GM21367 (cell line): ENCODE data around the gene INSYN2B.
"Not testable (repeated sequence)": the region's sequence is repeated elsewhere in the genome, so short reads cannot be mapped to it uniquely, and the experiment has no call there.

Source experiments
- ATAC-seq: cut with Tn5 transposase; IDR thresholded peaks from one replicate; pipeline ENCODE4 v1.9.1; 2021; ENCODE audit not compliant: unreplicated experiment

The INSYN2B gene

DNA sequence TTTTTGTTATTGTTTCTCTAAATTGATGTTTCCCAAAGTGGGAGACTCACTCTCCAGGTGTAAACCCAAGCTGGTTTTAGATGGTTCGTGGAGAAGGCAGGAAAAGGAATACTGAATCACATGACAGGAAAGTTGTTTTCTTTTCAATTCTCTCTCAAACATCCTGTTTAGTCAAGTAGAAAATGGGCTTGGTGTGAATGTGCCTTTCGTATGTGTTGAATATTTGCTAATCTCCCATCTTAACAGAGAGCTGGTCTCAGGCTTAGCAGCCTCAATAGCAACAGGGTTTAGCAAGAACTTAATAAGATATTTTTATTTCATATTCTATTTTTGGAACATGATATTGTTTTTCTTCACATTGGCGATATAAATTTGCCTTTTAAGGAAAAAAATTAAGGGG is 119.7 kb downstream of the INSYN2B start:
- no peak for ATAC-seq

DNA sequence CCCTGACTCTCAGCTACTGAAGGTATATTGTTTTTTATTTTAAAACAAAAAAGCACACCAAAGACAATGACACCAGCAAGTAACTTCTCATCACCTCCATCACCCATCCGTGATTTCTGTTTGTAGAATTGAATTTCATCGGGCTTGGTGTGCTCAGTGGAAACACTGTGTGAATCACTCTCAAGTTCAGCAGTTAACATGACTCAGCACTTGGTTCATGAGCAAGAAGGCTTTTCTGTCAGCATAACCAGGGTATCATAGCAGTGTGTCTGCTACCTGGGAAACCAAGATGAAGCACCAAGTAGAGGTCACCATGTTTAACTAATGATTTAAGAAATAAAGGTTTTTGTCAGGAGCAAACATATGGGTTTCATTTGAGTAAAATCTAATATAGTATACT is 123.7 kb downstream of the INSYN2B start:
- no peak for ATAC-seq

DNA sequence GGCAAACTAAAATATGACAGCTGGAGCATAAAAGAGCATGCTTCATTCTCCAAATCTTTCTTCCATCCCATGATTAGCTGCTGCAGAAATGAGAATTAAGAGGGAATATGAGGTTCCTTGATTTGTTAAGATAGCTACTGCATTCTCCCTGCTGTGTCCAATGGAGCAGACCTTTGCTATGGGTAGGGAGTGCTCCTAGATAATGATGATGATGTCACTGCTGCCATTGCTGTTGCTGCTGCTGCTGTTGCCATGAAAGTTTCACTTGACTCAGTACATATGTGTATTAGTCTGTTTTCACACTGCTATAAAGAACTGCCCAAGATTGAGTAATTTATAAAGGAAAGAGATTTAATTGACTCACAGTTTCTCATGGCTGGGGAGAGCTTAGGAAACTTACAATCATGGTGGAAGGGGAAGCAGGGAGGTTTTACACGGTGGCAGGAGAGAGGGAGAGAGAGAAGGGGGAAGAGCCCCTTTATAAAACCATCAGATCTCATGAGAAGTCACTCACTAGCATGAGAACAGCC is 128.9 kb downstream of the INSYN2B start:
- no peak for ATAC-seq

DNA sequence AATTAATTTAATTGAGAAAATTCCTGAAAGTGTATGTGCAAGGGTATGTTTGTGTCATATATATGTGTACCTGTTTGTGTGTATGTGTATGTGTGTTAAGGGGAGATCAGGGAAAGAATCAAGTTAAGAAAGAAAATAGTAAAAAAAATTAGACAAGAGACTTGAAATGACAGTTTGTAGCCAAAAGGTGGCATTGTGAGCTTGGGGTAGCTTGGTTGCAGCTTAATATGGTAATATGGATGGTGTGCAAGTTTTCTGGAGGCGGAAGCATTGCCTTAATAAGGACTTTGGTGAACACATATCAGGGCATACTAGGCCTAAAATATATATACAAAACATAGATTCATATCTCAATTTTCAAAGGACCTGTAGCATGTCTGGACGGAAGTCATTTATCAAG is 129.9 kb downstream of the INSYN2B start:
- no peak for ATAC-seq

DNA sequence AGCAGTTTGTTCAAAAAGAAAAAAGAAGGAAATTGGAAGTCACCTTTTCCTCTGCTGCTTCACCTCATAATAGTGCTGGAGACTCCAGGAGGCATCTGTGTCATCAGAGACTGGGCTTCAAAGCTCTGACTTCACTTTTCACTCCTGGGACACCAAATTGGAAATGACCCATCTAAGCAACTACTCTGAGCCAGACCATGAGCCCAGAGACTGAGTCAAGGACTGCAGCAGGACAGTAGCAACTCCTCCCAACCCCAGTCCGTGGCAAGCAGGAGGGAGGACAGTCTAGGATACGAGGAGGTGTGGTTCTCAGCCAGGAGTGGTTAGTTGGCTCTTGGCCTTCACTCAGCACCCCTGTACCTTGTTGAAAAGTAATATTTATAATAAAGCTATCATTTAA is 131.5 kb downstream of the INSYN2B start:
- ATAC-seq: no peak

DNA sequence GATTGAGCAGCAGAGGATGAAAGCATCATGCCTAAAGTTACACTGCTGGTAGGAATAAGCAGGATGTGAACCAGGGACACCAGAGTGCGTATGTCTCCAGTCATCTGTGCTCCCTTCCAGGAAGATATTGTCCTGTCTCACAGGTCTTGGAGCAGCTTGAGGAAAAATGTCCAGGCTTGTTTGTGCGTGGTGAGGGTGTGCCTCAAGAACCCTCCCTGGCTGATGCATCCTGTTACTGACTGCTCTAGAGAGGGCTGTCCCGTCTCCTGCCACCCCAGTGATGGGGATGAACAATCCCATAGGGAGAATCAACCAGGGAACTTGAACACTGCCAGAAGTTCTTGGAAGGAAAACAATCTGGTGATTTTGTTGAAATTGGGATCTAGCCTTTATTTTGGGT is 132.0 kb downstream of the INSYN2B start:
- ATAC-seq: no peak

DNA sequence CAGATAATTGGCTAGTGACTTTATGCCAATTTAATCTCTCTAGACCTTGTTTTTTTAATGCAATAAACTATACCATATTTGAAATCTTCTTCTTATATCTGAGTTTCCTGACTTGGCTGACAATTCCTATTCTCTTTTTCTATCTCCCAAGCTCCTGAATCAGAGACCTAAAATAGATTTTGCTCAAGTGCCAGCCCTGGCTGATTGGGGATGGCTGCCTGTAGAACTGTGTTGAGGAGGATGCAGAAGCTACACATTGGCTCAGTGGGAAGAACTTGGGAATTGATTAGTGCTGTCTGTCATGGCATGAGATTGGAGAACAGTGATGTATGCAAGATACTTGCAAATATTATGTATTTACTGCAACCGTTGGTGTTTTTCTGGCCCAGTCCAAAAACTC is 132.8 kb downstream of the INSYN2B start:
- ATAC-seq: no peak

DNA sequence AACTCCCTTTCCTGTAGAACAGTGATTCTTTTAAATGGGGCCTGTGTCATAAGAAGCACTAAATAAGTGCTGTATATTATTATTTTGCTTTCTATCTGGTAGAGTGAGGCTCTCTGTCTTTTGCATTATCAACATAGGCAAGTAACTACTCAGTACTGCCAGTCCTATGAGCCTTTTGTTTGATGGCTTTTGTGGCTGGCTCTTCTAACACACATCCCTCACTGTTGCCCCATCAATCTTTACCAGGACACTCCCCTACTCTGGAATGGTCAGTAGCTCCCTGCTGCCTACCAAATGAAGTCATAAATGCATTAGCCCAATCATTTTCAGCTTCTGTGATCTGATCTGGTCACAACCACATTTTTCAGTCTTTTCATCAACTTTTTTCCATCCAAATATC is 137.6 kb downstream of the INSYN2B start:
- ATAC-seq: no peak

DNA sequence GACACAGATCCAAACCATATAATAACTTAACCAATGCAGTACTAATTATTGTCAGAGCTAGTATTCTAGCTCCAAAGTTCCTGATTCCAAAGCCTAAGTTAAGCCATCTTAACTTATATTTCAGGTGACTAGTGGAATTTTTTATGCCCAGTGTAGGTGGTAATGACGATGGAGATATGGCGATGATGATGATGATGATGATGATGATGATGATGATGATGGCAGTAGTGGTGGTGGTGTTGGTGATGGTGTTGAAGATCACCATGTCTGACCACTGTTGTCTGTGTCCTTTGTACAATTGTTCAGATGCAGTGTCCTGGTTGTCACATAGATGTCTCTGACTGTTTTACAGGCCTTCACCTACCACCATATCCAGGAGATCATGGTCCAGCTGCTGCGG is 139.9 kb downstream of the INSYN2B start:
- no peak for ATAC-seq

DNA sequence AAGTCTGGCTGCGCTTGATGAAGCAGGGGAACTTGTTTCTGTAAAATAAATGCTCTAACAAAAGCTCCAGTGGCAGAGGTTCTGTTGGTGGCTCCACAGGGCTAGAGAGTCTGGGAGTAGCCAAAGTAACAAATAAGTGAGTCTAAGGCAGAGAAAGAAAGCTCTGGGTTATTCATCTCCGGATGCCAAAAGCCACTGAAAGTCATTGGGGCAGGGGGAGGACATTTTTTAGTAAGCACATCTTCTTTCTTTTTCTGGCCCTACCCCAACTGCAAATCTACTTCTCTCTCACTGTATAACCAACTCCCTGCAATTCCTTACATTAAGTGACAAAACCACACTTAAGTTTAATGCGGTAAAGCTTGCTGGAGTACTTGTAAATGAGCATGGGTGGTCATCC is 141.6 kb downstream of the INSYN2B start:
- ATAC-seq: peak; percentile 83

DNA sequence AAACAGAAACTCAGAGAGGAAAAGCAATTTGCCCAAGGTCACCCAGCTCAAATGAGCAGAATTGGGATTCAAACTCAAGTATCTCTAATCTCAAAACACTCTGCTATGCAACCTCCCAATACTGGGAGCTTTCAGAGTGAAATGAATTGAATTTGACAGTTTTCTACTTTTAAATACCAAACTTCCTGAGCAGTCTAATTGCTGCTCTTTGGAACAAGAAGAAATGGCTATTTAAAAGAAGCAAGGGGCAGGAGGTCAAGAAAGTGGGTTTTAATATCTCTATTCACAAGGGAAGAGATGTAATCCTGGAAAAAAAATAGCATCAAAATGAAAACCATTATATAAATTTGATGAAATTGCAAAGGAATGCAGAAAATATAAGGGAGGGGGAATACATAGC is 142.6 kb downstream of the INSYN2B start:
- no peak for ATAC-seq

DNA sequence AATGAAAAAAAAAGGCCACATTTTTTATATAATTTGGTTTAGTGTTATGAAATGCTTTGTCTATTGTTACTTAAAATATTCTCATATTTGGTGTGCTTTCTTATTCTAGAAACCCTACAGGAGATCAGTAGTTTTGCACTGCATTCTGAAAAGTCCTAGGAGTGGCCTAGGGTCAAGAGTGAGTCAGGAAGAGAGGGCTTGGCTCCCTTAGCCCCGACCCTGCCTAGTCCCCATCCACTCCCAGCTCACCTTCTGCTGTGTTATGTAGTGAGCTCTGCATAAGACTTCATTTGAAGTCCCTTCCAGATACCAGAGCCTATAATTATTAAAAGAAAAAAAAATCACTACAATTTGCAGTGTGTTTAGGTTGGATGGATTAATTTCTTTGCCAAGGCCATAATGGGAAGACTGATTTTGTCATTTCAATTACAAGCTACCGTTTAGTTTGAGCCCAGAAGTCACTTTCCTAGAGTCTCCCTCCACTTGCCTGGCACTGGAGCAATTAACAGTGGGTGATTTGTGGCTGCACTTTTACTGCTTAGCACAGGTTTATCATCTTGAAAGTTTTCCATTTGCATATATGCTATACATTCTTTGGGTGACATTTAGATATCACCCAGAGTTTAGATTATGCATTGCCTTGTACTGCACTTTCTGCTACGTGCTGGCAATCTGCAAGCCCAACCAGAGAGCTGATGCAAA is 143.3 kb downstream of the INSYN2B start:
- ATAC-seq: no peak

DNA sequence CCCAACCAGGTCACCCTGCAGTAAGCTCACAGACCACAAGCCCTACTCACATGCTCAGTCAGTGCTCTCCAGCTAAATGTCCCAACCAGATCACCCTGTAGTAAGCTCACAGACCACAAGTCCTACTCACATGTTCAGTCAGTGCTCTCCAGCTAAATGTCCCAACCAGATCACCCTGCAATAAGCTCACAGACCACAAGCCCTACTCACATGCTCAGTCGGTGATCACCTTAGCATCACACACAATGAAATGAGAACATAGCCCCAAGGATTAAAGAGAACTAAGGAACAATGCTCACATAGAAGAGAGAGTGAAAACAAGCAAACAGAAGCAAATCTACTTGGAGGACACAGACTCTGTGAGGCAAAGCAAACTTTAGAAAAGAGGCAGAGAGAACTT is 145.8 kb downstream of the INSYN2B start:
- not testable (repeated sequence) for ATAC-seq

DNA sequence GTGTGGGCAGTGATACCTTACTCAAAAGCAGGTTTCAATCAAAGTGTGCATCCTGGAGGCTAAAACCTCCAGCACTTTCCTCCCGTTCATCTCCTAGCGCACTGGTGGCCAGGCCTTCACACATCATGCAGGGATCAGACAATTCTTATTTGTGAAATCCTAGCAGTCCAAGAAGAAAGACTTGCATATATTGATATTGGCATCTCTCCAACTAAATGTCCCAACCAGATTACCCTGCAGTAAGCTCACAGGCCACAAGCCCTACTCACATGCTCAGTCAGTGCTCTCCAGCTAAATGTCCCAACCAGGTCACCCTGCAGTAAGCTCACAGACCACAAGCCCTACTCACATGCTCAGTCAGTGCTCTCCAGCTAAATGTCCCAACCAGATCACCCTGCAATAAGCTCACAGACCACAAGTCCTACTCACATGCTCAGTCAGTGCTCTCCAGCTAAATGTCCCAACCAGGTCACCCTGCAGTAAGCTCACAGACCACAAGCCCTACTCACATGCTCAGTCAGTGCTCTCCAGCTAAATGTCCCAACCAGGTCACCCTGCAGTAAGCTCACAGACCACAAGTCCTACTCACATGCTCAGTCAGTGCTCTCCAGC is 146.5 kb downstream of the INSYN2B start:
- not testable (repeated sequence) for ATAC-seq

DNA sequence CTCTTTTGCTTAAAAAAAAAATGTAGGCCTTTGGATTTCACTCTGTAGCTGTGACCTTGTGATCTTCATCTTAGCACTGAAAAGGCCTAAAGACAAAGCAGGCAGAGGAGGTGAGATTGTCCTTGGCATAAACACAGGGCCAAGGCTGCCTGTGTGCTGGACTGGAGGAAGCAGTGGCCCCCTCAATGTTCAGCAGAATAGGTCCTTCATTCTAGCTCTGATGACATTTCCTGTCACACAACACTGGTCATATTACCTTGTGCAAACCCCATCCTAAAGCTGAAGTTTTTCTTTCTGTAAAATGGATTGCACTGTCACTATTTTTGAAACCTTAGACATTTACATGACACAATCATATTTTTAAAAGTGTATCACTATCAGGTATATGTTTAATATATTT is 147.4 kb downstream of the INSYN2B start:
- no peak for ATAC-seq

DNA sequence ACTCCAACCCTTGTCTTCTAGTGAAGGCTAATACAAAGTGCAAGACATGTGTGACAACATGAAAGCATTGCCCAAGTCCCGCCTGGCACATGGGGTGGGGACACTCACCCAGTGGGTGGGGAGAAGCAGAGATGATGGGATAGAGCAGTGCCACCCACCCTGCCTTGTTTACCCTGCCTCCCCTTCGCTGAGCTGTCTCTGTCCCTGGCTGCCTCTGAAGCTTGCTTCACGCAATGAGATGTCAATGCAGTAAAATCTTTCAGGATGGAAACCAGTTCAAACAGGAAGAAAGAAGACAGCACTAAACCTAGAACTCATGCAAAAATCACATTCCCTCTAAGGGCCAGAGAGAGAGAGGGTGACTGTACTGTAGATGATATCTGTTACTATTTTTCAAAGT is 148.0 kb downstream of the INSYN2B start:
- no peak for ATAC-seq

DNA sequence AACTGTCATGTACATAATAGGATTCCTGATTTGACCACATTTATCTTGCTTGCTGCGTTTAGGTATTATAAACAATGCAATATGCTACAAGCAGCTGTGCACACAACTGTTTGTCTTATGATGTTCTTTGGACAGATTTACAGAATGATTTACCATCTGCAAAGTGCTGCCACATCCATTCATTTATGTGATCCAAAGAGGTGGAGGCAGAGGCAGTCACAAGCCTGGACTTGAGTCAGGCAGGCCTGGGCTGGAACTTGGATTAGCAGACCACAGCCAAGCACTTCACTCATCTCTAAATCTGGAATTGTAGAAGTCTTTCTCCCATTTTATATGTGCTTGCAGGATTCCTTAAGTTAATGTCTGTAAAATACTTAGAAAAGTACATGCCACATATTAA is 149.0 kb downstream of the INSYN2B start:
- ATAC-seq: no peak

DNA sequence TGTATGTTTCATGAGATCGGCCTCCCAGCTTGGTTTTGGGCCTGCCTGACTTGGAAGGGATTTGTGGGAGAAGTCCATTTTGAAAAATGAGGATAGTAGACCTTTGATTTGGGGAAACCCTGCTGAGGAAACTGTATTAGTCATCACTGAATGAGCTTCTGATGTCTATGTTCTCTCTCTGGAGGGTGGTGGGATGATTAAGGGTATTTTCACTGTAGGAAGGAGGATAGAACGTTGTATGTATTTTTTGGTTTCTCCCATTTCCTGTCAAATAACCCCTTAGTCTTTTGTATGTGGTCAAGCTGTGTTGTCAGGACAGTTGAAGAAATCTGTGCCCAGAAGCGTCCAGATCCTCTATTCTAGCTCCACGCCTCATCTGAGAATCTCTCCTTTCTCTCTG is 151.9 kb downstream of the INSYN2B start:
- peak; percentile 32 for ATAC-seq

DNA sequence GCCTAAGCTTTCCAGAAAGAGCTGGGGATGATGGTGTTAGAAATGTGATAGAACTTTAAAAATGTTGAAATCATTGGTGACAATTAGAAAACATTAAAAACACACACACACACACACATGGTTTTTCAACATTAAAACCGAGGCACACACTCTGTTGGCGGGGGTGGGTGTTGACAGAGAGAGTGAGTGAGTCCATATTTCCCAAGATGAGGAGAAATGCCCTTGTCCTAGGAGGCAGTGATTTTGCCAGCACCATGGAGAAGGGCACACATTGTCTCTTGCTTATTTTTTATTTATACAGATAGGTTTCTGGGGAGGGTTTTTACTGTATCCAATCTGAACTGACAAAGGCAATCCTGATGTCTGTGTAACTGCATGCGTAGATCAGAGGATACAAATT is 152.5 kb downstream of the INSYN2B start:
- ATAC-seq: no peak

DNA sequence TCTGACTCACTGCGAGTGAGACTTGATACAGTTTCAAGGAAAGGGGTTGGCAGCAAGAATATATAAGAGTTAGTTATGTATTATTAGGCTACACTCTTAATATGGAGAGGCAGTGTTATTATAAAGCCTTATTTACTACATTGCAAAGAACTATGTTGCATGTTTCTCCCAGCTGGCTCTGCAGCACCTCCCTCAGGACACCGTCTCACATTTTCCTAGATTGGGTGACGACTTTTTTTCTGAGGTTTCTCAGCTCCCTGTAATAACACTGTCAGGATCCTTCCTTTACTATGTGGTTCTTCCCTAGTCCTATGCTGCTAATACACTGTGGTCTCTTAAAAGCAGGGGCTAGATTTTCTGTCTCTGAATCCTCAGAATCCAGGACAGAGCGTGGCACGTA is 153.7 kb downstream of the INSYN2B start:
- no peak for ATAC-seq

DNA sequence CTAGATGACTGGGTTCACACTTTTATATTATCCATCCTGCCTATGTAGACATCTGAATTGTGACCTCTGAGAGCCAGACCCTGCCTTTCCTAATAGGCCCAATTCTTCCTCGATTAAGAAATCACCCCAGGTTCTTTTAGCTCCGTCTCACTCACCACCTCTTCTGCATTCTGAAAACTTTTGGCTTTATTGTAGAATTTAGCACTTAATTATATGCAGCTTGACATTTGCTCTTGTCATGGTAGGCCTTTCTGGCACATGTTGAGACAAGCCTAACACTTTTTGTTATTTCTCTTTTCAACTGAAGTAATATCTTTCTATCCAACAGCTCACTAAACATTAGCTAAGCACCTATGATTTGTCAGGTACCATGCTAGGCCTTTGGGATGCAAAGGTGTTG is 163.3 kb downstream of the INSYN2B start:
- no peak for ATAC-seq

DNA sequence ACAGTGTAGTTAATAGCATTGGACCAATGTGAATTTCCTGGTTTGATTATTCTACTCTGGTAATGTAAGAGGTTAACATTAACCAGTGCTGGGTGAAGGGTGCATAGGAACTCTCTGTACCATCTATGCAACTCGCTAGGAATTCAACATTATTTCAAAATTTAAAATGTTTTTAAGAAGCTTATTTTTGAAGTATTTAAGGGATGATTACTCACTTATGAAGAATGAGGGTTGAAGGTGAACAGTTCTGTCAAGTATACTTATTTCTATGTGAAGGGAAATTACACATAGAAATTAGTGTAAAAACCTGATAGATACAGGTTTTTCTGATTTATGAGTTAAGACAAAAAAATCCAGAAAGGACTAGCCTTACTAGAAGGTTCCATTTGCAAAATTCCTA is 165.8 kb downstream of the INSYN2B start:
- ATAC-seq: no peak
